ENCODE measurements around the gene TMEM140.

The TMEM140 gene

GRCh38 chr7:135160858-135161653, 13.2 kb downstream of the TMEM140 start:
- in situ Hi-C loops (cut with HindIII; ENCODE audit: low sequenced_read_pairs) = no loop called here
- DNase-seq (ENCODE audit: low read depth, low spot score) = peak; percentile 40
- H3K4me3 ChIP-seq (ENCODE audit: low read depth, low read length) = no peak overlapping the region
- TF ChIP-seq CTCF (IDR thresholded peaks at IDR 0.05; ENCODE audit: low read depth, low read length) = no peak

GRCh38 chr7:135161669-135162068, 13.8 kb downstream of the TMEM140 start:
- in situ Hi-C loops (cut with HindIII; ENCODE audit: low sequenced_read_pairs) = no loop called here
- no peak for TF ChIP-seq CTCF (IDR thresholded peaks at IDR 0.05; ENCODE audit: low read depth, low read length)
- no peak for DNase-seq (ENCODE audit: low read depth, low spot score)
- H3K4me3 ChIP-seq (ENCODE audit: low read depth, low read length) = no peak overlapping the region

- H3K4me3 ChIP-seq (ENCODE audit: low read depth, low read length) = no peak overlapping the region
- no peak for TF ChIP-seq CTCF (IDR thresholded peaks at IDR 0.05; ENCODE audit: low read depth, low read length)
- in situ Hi-C loops (cut with HindIII; ENCODE audit: low sequenced_read_pairs) = no loop called here
- no peak for DNase-seq (ENCODE audit: low read depth, low spot score)
These were observed 14.6 kb downstream of the TMEM140 start for GRCh38 chr7:135162382-135163001.

- TF ChIP-seq CTCF (IDR thresholded peaks at IDR 0.05; ENCODE audit: low read depth, low read length) = no peak
- no peak for DNase-seq (ENCODE audit: low read depth, low spot score)
- in situ Hi-C loops (cut with HindIII; ENCODE audit: low sequenced_read_pairs) = no loop called here
- H3K4me3 ChIP-seq (ENCODE audit: low read depth, low read length) = no peak overlapping the region
These were observed 16.6 kb downstream of the TMEM140 start for GRCh38 chr7:135164357-135165061.

GRCh38 chr7:135165862-135166261, 18.0 kb downstream of the TMEM140 start:
- H3K4me3 ChIP-seq (ENCODE audit: low read depth, low read length) = no peak overlapping the region
- TF ChIP-seq CTCF (IDR thresholded peaks at IDR 0.05; ENCODE audit: low read depth, low read length) = no peak
- in situ Hi-C loops (cut with HindIII; ENCODE audit: low sequenced_read_pairs) = no loop called here
- DNase-seq (ENCODE audit: low read depth, low spot score) = no peak

GRCh38 chr7:135166338-135166990, 18.6 kb downstream of the TMEM140 start:
- H3K4me3 ChIP-seq (ENCODE audit: low read depth, low read length) = no peak overlapping the region
- DNase-seq (ENCODE audit: low read depth, low spot score) = no peak

More at GRCh38 chr7:135166338-135166990, 18.6 kb downstream of the TMEM140 start:
- no peak for TF ChIP-seq CTCF (IDR thresholded peaks at IDR 0.05; ENCODE audit: low read depth, low read length)
- in situ Hi-C loops (cut with HindIII; ENCODE audit: low sequenced_read_pairs) = no loop called here
